Neural cell (in vitro differentiated cells): Measurements from ENCODE around the gene MINAR2. TPM values are rescaled to one million over a fixed set of nuclear protein-coding genes. Genes with fewer than 3 reads are reported as not detected.

Source experiments
- H2AFZ ChIP-seq: fragments of 200-600, 300-800 bp; sonication (generic), shearing (Covaris generic); 2 replicates; pipeline ENCODE4 v1.6.0; 2014; ENCODE audit warnings: low read depth, mild to moderate bottlenecking, antibody characterized with exemption, low read length, moderate library complexity
- H3F3A ChIP-seq: fragments of 200-600 bp; shearing (Covaris generic); 2 replicates; pipeline ENCODE4 v1.6.1; 2016; ENCODE audit warnings: mild to moderate bottlenecking, moderate library complexity, mixed read lengths, antibody characterized with exemption, low read length; ENCODE audit not compliant: insufficient read depth, poor library complexity, severe bottlenecking
- H3K27ac ChIP-seq: fragments of 200-600, 300-800 bp; sonication (generic), shearing (Covaris generic); 2 replicates; pipeline ENCODE4 v1.5.1; 2014; ENCODE audit warnings: mild to moderate bottlenecking, low read length, moderate library complexity
- H3K27me3 ChIP-seq: fragments of 300-800, 200-600 bp; sonication (generic), shearing (Covaris generic); 2 replicates; pipeline ENCODE4 v1.6.0; 2014; ENCODE audit warnings: mild to moderate bottlenecking, low read depth, low read length, moderate library complexity; ENCODE audit not compliant: insufficient read depth
- H3K36me3 ChIP-seq: fragments of 300-800, 200-600 bp; sonication (generic), shearing (Covaris generic); 2 replicates; pipeline ENCODE4 v1.5.1; 2014; ENCODE audit warnings: mild to moderate bottlenecking, antibody characterized with exemption, low read length, moderate library complexity; ENCODE audit not compliant: insufficient read depth
- H3K4me2 ChIP-seq: fragments of 300-800, 200-600 bp; sonication (generic), shearing (Covaris generic); 2 replicates; pipeline ENCODE4 v1.6.0; 2014; ENCODE audit warnings: mild to moderate bottlenecking, low read length
- H3K4me3 ChIP-seq: fragments of 300-800, 200-600 bp; sonication (generic), shearing (Covaris generic); 2 replicates; pipeline ENCODE4 v1.5.1; 2014; ENCODE audit warnings: mild to moderate bottlenecking, low read length, moderate library complexity
- H3K79me2 ChIP-seq: fragments of 200-600 bp; shearing (Covaris generic); replicated peaks from 2 replicates; pipeline ENCODE4 v1.6.0; 2014; ENCODE audit warnings: mild to moderate bottlenecking, low read length, moderate library complexity; ENCODE audit not compliant: insufficient read depth
- H3K9ac ChIP-seq: fragments of 300-800, 200-600 bp; sonication (generic), shearing (Covaris generic); 2 replicates; pipeline ENCODE4 v1.6.1; 2016; ENCODE audit warnings: mild to moderate bottlenecking, low read length, mixed read lengths
- H3K9me2 ChIP-seq: fragments of 200-600 bp; shearing (Covaris generic); 2 replicates; pipeline ENCODE4 v1.6.1; 2016; ENCODE audit warnings: mild to moderate bottlenecking, low read length, mixed read lengths; ENCODE audit not compliant: insufficient read depth
- H3K9me3 ChIP-seq: fragments of 200-600, 300-800 bp; sonication (generic), shearing (Covaris generic); 2 replicates; pipeline ENCODE4 v1.6.1; 2016; ENCODE audit warnings: mild to moderate bottlenecking, mixed run types, low read length, moderate library complexity, mixed read lengths
- H4K20me1 ChIP-seq: fragments of 200-600 bp; shearing (Covaris generic); 2 replicates; pipeline ENCODE4 v1.6.1; 2016; ENCODE audit warnings: mild to moderate bottlenecking, mixed run types; ENCODE audit not compliant: insufficient read depth
- EP300 ChIP-seq: fragments of 450-650 bp; conservative IDR thresholded peaks from 2 replicates; pipeline ENCODE4 v1.6.1; 2014; ENCODE audit warnings: antibody characterized with exemption, mild to moderate bottlenecking, moderate library complexity; ENCODE audit not compliant: poor library complexity, severe bottlenecking
- EZH2 ChIP-seq: fragments of 200-600, 300-800 bp; shearing (Covaris generic), sonication (generic); IDR thresholded peaks from 2 replicates; pipeline ENCODE4 v1.6.1; 2014; ENCODE audit warnings: antibody characterized with exemption, low read length, borderline replicate concordance, mild to moderate bottlenecking; ENCODE audit not compliant: insufficient read depth, poor library complexity, severe bottlenecking
- MXI1 ChIP-seq: fragments of 450-650 bp; conservative IDR thresholded peaks from 2 replicates; pipeline ENCODE4 v1.6.1; 2014; ENCODE audit warnings: antibody characterized with exemption, mild to moderate bottlenecking; ENCODE audit not compliant: poor library complexity, severe bottlenecking
- POLR2AphosphoS5 ChIP-seq: IDR thresholded peaks from 2 replicates; pipeline ENCODE4 v1.6.1; 2012
- RAD21 ChIP-seq: fragments of 450-650 bp; conservative IDR thresholded peaks from 2 replicates; pipeline ENCODE4 v1.6.1; 2014; ENCODE audit warnings: antibody characterized with exemption, mild to moderate bottlenecking, moderate library complexity
- SMC3 ChIP-seq: fragments of 450-650 bp; conservative IDR thresholded peaks from 2 replicates; pipeline ENCODE4 v1.6.1; 2014; ENCODE audit warnings: antibody characterized with exemption, mild to moderate bottlenecking, moderate library complexity; ENCODE audit not compliant: poor library complexity
- TAF1 ChIP-seq: IDR thresholded peaks from 2 replicates; pipeline ENCODE4 v1.6.1; 2012; ENCODE audit warnings: low read depth
- polyA plus RNA-seq: library from polyadenylated mRNA; depleted of rRNA; stranded (reverse); fragments of >200 nt; gene quantifications from 2 replicates; pipeline ENCODE4 v1.2.3, GENCODE V29; 2014
- TF ChIP-seq, protein P1 (sequence below): IDR thresholded peaks from 2 replicates; pipeline ENCODE4 v1.6.1; 2012; ENCODE audit warnings: borderline replicate concordance
- TF ChIP-seq, protein P2 (sequence below): fragments of 450-650 bp; IDR thresholded peaks from 2 replicates; pipeline ENCODE4 v1.5.1; 2014; ENCODE audit warnings: antibody characterized with exemption, mild to moderate bottlenecking, moderate library complexity; ENCODE audit not compliant: poor library complexity, severe bottlenecking

Gene MINAR2
- polyA plus RNA-seq, 1 donor from 2014 or later: 0.19 TPM

DNA sequence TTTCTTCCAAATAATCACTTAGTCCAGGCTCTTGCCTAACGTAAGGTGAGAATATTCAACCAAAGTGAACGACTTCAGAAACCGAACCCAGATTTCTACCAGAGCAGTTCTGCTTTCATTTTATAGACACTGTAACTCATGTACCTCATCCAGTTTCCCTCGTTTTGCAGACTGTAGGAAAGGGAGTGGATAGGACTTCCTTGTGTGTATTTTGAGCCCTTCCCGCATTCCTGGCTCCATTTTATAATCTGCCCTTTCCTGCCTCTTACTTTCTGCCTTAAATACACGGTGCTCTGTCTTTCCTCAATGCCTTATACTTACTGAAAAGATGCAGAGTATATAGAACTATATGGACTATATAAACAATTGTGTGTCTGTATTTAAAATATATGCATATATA, 20.8 kb downstream of the MINAR2 start:
- no peak overlapping the region for H2AFZ ChIP-seq
- TF ChIP-seq SMC3 (no peak), MXI1 (no peak), EZH2 (no peak), RAD21 (no peak), EP300 (no peak), TAF1 (no peak), POLR2AphosphoS5 (no peak)
- TF ChIP-seq, protein P1, sequence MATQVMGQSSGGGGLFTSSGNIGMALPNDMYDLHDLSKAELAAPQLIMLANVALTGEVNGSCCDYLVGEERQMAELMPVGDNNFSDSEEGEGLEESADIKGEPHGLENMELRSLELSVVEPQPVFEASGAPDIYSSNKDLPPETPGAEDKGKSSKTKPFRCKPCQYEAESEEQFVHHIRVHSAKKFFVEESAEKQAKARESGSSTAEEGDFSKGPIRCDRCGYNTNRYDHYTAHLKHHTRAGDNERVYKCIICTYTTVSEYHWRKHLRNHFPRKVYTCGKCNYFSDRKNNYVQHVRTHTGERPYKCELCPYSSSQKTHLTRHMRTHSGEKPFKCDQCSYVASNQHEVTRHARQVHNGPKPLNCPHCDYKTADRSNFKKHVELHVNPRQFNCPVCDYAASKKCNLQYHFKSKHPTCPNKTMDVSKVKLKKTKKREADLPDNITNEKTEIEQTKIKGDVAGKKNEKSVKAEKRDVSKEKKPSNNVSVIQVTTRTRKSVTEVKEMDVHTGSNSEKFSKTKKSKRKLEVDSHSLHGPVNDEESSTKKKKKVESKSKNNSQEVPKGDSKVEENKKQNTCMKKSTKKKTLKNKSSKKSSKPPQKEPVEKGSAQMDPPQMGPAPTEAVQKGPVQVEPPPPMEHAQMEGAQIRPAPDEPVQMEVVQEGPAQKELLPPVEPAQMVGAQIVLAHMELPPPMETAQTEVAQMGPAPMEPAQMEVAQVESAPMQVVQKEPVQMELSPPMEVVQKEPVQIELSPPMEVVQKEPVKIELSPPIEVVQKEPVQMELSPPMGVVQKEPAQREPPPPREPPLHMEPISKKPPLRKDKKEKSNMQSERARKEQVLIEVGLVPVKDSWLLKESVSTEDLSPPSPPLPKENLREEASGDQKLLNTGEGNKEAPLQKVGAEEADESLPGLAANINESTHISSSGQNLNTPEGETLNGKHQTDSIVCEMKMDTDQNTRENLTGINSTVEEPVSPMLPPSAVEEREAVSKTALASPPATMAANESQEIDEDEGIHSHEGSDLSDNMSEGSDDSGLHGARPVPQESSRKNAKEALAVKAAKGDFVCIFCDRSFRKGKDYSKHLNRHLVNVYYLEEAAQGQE: no peak
- TF ChIP-seq, protein P2, sequence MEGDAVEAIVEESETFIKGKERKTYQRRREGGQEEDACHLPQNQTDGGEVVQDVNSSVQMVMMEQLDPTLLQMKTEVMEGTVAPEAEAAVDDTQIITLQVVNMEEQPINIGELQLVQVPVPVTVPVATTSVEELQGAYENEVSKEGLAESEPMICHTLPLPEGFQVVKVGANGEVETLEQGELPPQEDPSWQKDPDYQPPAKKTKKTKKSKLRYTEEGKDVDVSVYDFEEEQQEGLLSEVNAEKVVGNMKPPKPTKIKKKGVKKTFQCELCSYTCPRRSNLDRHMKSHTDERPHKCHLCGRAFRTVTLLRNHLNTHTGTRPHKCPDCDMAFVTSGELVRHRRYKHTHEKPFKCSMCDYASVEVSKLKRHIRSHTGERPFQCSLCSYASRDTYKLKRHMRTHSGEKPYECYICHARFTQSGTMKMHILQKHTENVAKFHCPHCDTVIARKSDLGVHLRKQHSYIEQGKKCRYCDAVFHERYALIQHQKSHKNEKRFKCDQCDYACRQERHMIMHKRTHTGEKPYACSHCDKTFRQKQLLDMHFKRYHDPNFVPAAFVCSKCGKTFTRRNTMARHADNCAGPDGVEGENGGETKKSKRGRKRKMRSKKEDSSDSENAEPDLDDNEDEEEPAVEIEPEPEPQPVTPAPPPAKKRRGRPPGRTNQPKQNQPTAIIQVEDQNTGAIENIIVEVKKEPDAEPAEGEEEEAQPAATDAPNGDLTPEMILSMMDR: no peak
- H3K27ac ChIP-seq: no peak overlapping the region
- no peaks in the 10 kb centered on the region for H3K9me2 ChIP-seq
- no peaks in the 10 kb centered on the region for H3K79me2 ChIP-seq
- H3K4me2 ChIP-seq: no peak overlapping the region
- no peaks in the 10 kb centered on the region for H4K20me1 ChIP-seq
- H3K27me3 ChIP-seq: no peaks in the 10 kb centered on the region
- no peaks in the 10 kb centered on the region for H3K9me3 ChIP-seq
- no peaks in the 10 kb centered on the region for H3F3A ChIP-seq
- no peaks in the 10 kb centered on the region for H3K36me3 ChIP-seq
- H3K9ac ChIP-seq: no peak overlapping the region
- no peak overlapping the region for H3K4me3 ChIP-seq

DNA sequence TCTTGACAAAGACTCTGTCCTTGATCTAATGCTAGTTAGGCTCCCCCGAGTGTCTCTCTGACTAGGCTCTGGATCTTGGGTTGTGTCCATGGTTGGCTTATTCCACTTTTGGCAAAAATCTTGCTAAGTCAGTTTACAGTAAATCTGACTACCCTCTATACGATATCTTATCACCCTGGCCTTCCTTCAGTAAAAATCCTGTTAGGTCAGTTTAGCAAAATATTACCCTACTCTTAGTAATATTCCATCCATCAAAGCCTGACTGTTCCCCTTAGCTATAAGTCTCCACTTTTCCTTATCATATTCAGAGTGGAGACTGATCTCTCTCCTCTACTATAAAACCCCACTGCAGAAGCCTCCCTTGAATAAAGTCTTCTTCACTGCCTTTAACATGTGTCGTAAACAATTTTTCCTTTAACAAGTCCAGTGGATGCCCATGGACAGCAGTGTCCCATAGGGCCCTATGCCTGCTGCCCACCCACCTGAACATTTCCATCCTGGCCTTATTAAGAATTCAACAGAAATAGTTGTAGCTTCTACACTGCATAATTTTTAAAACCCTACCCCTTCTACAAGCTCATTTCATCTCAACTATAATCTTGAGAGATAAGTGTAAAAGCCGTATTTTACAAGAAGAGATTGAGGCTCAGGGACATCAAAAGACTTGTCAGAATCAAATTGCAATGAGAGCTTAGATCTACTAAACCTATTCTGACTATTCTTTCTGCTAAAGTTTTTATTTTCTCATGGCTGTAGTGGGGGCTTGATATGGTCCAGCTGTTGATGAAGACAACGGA, 22.3 kb downstream of the MINAR2 start:
- H3K4me3 ChIP-seq: no peak overlapping the region
- H3K4me2 ChIP-seq: no peak overlapping the region
- no peak overlapping the region for H3K9ac ChIP-seq
- no peaks in the 10 kb centered on the region for H3K36me3 ChIP-seq
- no peak overlapping the region for H2AFZ ChIP-seq
- TF ChIP-seq MXI1 (no peak), EP300 (no peak), EZH2 (no peak), TAF1 (no peak), POLR2AphosphoS5 (no peak), RAD21 (no peak), SMC3 (no peak)
- TF ChIP-seq, protein P2: no peak
- TF ChIP-seq, protein P1: no peak
- no peaks in the 10 kb centered on the region for H4K20me1 ChIP-seq
- H3F3A ChIP-seq: no peaks in the 10 kb centered on the region
- H3K27me3 ChIP-seq: no peaks in the 10 kb centered on the region
- no peaks in the 10 kb centered on the region for H3K79me2 ChIP-seq
- H3K27ac ChIP-seq: no peak overlapping the region
- H3K9me2 ChIP-seq: no peaks in the 10 kb centered on the region
- H3K9me3 ChIP-seq: no peaks in the 10 kb centered on the region
